HG02763 (cell line): ENCODE measurements around the gene CFAP43.
"Not testable (repeated sequence)": the region's sequence is repeated elsewhere in the genome, so short reads cannot be mapped to it uniquely, and the experiment has no call there.

Source experiments
- ATAC-seq: cut with Tn5 transposase; IDR thresholded peaks from one replicate; pipeline ENCODE4 v1.9.1; 2021; ENCODE audit warnings: mild to moderate bottlenecking, moderate library complexity; ENCODE audit not compliant: unreplicated experiment

CFAP43 gene

DNA sequence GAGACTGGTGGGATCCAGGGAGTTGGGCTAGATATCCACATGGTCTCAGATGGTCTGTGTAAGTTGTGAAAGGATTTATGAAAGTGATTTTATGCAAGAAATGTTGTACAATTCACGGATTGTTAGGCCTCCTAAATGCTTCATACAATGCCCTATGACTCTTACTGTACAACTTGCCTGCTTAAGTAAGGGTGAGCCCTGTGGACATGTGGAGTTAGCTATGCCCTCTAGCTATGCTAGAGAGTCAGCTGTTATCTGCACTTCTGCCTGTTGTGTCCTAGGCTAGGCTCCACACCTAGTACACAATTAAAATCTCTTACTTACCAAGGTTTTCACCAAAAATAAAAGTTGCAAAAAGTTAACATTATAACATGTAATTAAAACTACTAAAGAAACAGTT lies 1.7 kb upstream of the CFAP43 start:
- ATAC-seq = no peak

DNA sequence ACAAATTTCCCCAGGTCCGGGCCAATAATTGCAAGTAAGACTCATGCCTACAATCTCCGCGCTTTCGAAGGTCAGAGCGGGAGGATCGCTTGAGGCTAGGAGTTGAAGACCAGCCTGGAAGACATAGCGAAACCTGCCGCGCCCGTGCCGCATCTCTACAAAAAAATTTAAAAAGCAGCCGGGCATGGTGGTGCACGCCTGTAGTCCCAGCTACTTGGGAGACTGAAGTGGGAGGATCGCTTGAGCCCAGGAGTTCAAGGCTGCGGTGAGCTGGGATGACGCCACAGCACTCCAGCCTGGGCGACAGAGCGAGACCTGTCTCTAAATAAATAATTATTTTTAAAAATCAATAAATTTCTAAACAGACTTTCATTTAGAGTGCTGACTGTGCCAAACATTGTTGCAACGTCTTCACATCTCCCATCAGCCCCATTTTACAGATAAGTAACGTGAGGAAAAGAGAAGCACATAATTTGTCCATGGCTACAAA lies 494 bp upstream of the CFAP43 start:
- peak; percentile 9 for ATAC-seq

DNA sequence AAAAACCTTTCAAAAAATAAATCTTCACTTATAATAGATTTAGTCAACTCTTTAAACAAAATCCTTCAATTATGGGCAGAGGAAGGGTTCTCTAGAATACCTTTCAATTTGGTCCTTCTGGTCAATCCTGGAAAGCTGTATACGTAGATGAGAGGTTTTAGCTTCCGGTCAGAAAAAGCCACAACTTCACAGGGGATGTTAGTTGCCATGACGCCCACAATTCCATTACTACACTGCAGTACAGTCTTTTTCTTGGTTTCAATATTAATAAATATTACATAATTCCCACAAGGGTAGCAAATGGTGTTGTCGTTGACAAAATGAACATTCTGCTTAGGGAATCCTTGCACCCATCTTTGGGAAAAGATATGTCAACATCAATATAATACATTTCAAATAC lies 1.7 kb downstream of the CFAP43 start:
- no peak for ATAC-seq

DNA sequence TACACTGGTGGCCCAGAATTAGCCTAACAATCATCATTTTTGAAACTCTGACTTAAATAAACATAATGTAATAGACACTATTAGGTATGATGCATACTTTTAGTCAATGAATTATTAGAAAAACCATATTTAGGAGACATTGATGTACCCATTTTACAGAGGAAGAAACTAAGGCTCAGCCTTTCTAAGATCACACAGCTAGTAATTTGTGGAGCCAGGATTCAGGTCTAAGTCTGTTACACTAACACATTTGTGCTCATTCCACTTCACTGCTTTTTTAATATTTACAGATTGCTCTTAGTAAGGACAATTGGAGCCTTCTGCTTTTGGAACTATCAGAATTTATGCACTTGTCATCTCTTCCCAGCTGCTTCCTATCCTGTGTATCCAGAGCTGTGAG lies 8.9 kb downstream of the CFAP43 start:
- ATAC-seq = no peak

DNA sequence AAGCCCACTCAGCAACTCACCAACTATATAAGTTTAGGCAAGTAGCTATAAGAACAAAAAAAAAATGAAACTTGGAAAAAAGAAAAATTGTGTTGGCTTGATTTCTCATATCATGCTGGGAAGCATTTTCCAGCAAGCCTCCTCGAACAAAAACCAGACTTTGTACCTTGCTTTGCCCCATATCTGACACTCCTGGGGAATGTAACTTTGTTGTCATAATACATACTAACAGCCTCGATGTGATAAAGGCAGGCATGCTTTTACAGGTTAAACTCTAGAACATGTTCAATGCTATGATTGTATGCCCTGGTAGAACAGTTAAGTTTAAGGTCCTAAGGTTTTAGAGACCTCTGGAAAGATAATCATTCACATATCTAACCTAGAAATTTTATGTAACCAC lies 11.6 kb downstream of the CFAP43 start:
- ATAC-seq = no peak

DNA sequence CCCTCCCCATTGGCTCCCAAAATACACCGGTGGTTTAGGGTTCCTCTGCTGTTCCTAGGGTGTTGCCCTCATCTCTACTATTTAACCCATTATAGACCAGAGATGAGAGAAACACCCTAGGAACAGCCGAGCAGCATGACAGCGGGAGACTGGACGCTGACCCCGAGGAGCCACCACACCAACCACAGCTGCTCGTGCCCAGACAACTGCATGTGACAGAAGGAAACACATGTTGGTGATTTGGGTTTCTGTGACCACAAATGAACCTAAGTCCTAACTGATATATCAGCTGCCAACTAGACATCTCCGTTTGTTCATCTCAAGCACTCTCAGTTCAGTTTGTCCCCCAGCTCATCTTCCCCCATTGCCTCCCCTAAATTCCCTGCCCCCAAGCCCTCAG lies 13.4 kb downstream of the CFAP43 start:
- ATAC-seq = no peak

DNA sequence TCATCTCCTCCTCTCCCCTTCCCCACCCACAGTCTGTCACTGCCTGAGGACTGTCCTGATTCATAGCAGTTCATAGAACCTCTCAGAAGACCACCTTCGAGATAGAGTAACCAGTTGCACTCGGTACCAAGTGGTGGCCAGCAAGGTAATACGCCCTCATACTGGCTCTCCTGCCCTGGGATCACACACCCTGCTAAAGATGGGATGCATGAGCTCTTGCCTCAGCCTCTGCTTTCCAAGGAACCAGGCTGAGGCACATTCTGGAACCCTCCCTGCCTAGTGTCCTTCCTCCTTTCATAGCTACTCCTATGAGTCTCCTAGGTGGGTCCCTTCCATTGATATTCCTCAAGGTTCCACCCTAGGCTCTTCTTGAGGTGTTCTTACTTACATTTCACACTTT lies 15.5 kb downstream of the CFAP43 start:
- no peak for ATAC-seq

DNA sequence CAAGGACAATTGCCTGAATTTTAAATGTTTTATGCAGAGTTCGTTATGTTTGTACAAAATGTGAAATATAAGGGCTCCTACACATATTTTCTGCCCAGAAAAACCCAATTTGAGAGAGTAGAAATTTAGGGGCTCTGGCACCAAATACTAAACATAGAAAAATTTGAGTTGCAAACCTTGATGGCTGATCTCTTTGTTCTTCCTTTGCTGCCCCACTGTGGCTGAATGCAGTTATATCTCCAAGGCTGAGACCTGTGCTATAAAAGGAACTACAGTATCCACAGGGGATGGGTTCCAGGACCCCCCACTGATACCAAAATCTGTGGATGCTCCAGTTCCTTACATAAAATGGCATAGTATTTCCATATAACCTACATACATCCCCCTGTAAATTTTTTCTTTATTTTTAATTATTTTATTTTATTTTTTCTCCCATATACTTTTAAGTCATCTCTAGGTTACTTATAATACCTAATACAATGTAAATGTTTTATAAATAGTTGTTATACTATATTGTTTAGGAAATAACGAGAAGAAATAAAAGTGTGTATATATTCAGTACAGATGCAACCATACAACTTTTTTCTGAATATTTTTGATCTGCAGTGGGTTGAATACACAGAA lies 22.5 kb downstream of the CFAP43 start:
- ATAC-seq = no peak

DNA sequence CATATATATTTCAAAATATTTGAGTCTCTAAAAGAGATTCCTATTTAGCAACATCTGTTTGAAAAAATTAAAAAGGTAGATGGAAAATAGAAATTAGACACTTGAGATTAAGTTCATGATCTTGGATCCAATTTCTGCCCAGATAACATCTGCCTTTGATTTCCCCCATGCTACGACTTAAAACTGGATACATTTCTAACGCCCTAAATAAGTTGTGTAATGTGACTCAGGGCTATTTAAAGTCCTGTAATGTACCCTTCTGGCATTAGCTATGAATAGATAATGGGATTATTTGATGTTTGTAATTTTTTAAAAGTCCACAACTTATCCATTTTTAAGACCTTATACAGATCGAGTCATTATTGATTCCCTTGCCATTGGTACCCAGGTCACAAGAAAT lies 23.4 kb downstream of the CFAP43 start:
- no peak for ATAC-seq

DNA sequence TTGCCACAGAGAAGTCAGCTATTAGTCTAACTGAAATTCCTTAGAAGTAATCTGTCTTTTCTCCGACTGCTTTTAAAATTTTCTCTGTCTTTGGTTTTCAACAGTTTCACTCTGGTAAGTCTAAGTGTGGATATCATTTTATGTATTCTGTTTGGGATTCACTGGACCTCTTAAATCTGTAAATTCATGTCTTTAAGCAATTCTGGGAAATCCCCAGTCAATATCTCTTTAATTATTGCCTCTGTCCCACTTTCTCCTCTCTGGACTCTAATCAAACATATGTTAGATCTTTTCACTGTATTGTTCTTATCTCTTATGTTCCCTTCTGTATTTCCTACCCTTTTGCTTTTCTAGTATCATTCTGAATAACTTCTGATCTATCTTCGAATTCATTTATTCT lies 29.9 kb downstream of the CFAP43 start:
- ATAC-seq = no peak

DNA sequence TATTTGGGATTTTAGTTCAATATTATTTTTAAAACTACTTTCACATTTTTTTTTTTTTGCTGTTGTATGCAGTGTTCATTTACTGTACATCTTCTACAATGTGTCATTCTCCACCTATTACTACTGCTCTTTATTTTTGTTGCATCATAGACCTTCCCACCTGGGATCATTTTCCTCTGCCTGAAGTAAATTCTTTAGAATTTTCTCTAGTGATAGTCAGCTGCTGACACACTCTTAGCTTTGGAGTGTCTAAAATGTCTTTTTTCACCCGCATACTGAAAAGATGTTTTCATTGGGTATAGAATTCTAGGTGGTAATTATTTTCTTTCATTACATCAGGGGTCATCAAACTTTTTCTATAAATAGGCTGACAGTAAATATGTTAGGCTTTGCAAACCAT lies 30.5 kb downstream of the CFAP43 start:
- no peak for ATAC-seq

DNA sequence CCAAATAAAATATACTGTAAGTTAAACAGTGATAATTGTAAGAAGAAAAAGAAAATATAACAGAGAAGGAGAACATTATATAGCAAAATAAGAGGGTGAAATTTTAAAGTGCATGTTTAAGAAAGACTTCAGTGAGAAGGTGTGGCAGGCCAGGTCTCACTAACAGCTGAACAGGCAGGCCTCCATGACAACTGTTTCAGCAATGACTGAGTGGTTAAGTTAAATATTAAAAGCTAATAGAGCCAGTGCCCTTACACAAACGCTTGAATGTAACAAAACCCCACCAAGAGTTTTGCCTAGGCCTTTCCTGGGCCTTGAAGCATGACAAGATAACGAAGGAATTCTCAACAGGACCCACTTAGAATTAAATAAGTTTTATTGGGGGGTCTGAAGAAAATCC lies 32.6 kb downstream of the CFAP43 start:
- no peak for ATAC-seq

DNA sequence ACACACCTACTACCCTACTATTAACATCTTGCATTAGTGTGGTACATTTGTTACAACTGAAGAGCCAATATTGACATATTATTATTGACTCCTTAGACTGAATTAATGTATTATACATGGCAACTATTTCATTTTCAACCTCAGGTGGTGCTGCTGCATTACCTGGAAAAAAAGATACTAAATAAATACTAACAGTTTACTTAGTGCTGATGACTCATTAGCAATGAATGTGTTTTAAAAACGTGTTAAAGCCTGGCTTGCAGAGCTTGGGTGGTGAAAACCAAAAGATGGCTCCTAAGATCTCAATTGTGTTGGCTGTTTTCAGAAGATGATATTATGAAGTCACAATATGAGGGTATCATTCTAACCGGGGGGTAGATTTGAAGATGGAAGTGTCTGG lies 34.8 kb downstream of the CFAP43 start:
- ATAC-seq = no peak

DNA sequence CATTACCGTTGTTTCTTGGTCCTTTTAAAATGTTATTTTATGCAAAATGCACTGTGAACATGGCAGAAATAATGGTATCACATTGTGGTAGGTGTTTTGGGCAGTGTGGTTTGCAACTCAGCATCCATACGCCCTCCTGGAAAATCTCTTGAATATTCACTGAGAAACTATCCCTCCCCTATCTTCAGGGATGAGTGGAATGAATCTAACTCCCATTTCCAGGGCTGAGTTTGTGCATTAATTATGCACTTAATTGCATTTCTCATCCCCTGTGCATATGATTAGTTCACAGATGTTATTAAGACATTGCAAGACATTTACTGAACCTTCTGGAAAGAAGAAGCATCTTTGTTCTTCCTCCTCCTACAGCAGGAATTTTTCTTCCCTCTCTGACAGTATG lies 36.5 kb downstream of the CFAP43 start:
- ATAC-seq = no peak

DNA sequence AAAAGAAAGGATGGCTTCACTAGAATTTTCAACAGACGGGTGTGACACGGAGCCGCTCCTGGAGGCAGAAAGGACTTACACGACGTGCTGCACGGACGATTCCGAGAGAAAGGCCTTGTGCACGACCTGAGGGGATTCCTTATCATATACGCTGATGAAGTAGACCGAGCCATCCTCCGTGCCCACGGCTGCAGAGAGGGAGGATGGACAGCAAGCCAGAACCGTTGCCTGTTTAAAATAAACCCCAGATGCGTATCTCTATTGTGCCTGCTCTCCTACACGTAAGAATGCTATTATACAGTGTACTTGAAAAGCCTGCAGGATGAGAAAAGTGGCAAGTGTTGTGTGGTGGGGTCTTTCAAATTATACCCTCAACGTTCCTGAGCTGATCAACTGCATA lies 38.4 kb downstream of the CFAP43 start:
- ATAC-seq = no peak

DNA sequence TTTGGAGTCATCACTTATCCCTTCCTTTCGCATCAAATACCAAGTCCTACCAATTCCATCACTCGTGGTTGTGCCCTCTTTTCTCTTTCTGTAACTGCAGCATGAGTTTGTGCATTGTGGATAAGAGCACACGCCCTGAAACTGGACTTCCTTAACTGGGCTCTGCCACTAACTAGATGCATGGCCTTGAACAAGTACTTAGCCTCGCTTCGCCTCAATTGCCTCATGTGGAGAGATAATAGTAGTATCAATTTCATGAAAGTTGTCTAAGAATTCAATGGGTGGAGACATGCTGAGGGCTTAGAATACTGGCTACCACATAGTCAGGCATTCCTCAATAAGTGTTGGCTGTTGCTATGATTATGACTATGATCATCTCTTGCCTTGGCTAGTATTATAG lies 41.5 kb downstream of the CFAP43 start:
- no peak for ATAC-seq

DNA sequence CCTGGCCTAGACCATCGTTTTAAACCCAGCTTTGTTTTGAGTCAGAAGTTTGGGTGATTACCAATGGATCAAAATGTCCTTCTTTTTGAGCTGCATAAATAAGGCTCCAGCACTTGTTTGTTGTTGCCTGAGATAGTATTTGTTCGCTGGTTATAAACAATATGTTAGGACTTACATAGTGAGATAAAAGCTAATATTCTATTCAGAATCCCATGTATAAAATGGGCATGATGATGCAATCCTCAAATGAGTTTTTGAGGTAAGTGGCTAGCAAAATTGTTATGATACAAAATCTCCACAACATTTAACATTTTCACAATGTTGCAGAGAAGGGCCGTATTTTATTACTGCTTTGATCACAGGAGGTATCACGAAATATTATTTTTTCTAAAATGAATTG lies 48.5 kb downstream of the CFAP43 start:
- no peak for ATAC-seq

DNA sequence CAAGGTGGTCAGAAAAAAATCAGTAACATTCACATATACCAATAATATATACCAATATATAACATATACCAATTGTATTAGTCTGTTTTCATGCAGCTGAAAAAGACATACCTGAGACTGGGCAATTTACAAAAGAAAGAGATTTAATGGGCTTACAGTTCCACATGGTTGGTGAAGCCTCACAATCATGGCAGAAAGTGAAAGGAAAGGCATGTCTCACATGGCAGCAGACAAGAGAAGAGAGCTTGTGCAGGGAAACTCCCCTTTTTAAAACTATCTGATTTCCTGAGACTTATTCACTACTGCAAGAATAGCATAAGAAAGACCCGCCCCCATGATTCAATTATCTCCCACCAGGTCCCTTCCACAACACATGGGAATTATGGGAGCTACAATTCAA lies 58.0 kb downstream of the CFAP43 start:
- not testable (repeated sequence) for ATAC-seq

DNA sequence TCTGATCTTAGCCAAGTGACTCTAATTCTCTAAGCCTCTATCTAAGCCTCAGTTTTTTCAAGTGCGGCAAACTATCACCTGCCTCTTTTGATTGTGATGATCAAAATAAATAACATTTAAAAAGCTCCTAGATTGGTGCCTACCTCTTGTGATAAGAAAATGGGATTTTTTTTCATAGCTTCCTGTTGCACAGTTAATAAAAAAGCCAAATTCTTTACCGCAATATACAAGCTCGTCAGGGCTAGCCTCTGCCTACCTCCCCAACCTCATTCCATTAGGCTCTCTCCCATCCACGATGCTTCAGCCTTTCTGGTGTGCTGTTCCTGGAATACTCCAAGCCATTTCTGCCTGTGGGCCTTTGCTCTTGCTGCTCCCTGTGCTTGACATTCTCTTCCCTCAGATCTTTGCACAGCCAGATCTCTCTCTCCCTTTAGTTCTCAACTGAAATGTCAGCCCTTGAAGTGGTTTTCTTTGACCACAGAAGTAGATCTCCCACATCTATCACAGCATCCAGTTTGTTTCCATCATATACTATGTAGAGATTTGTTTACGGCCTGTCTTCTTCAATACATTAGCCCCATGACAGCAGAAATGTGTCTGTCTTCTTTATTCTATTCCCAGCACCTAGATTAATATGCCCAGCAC lies 61.4 kb downstream of the CFAP43 start:
- no peak for ATAC-seq

DNA sequence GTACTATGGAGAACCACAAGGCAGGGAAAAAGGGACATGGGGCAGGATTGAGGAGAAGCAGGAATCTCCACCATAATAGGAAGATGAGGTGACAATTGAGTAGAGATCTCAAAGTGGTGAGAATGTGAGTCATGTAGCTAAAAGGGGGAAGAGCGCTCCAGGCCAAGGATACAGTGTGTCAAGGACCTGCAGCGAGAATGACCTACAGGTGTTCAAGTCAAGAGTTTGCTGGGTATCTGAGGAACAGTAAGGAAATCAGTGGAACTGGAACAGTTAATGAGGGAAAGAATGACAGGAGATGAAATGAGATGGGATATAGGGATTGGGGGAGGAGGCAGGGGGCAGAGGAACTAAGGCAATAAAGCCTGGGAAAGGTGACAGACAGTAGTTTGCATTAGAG lies 76.6 kb downstream of the CFAP43 start:
- ATAC-seq = no peak

DNA sequence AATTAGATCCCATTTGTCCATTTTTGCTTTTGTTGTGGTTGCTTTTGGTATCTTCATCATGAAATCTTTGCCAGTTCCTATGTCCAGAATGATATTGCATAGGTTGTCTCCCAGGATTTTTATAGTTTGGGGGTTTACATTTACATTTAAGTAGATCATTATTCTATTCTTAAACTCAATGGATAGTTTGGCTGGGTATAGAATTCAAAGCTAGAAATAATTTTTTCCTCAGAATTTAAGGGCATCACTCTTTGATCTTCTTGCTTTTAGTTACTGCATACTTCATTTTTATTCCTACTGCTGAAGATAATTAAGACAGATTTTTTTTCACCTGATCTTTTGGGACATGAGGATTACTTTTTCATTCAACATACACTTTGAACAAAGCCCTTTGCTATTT lies 80.4 kb downstream of the CFAP43 start:
- ATAC-seq = no peak

DNA sequence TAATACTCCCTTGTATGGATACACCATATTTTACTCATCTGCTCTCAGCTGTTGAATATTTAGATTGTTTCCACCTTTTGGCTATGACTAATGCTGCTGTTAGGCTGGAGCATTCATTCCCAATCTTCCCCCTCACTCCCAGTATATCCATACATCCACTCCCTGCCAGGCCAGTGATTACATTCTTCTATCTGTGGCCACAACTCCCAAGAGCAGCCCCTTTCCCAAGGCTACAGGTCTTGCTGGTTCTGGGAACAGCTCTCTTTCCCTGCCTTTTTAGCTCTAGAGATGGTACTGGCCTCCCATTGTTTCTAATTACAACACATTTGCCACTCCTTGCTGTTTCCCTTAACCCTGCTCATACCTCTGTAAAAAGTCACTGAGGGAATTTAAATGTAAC lies 82.0 kb downstream of the CFAP43 start:
- no peak for ATAC-seq

DNA sequence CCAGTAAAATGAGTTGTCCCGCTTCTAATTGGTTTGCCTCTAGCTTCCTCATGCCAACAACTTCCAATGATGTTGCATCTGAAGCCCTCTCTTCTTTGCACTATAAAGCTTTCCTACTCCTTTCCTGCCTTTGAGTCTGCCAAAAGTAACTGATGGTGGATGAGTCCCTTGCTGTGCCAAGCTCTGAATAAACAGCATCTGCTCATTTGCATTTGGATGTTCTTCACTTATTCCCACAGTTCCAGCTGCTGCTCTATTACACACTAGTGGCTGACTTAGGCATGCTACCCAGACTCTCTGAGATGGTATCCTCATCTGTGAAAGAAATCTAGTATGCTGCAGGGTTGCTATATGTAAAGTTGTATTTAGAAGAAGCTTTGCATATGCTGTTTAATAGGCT lies 85.3 kb downstream of the CFAP43 start:
- no peak for ATAC-seq
